DOHH2 (cell line): ENCODE measurements around the gene PGAM2.

Source experiments
- H3F3A ChIP-seq: fragments of 200-600 bp; sonication (generic), shearing (Covaris generic); 2 replicates; pipeline ENCODE4 v1.6.0; 2016; ENCODE audit warnings: antibody characterized with exemption, mild to moderate bottlenecking; ENCODE audit not compliant: control insufficient read depth, insufficient read depth
- H3K27ac ChIP-seq: fragments of 200-600 bp; sonication (generic); 2 replicates; pipeline ENCODE4 v1.5.1; 2014; ENCODE audit warnings: low read depth, mild to moderate bottlenecking, low read length, moderate library complexity
- H3K27me3 ChIP-seq: fragments of 200-600 bp; sonication (generic); 2 replicates; pipeline ENCODE4 v1.6.1; 2014; ENCODE audit warnings: mild to moderate bottlenecking, low read length, mixed read lengths; ENCODE audit not compliant: control insufficient read depth
- H3K36me3 ChIP-seq: fragments of 200-600 bp; sonication (generic); 2 replicates; pipeline ENCODE4 v1.6.1; 2014; ENCODE audit warnings: mild to moderate bottlenecking, low read length, moderate library complexity, mixed read lengths; ENCODE audit not compliant: control insufficient read depth
- H3K4me1 ChIP-seq: fragments of 200-600 bp; sonication (generic); 2 replicates; pipeline ENCODE4 v1.6.1; 2014; ENCODE audit warnings: mild to moderate bottlenecking, low read length, mixed read lengths; ENCODE audit not compliant: control insufficient read depth
- H3K4me2 ChIP-seq: fragments of 200-600 bp; sonication (generic); 2 replicates; pipeline ENCODE4 v1.6.0; 2014; ENCODE audit warnings: mild to moderate bottlenecking, low read length, moderate library complexity
- H3K4me3 ChIP-seq: fragments of 200-600 bp; sonication (generic); 2 replicates; pipeline ENCODE4 v1.5.1; 2014; ENCODE audit warnings: mild to moderate bottlenecking, low read length, mixed read lengths
- H3K79me2 ChIP-seq: fragments of 200-600 bp; sonication (generic); 2 replicates; pipeline ENCODE4 v1.6.1; 2014; ENCODE audit warnings: mild to moderate bottlenecking, low read length, mixed read lengths; ENCODE audit not compliant: control insufficient read depth
- H3K9me2 ChIP-seq: fragments of 200-600 bp; sonication (generic); replicated peaks from 2 replicates; pipeline ENCODE4 v1.6.1; 2014; ENCODE audit warnings: mild to moderate bottlenecking, low read length, mixed read lengths; ENCODE audit not compliant: control insufficient read depth
- H3K9me3 ChIP-seq: fragments of 200-600 bp; sonication (generic); 2 replicates; pipeline ENCODE4 v1.6.1; 2014; ENCODE audit warnings: antibody characterized with exemption, low read length, mixed read lengths; ENCODE audit not compliant: control insufficient read depth, insufficient read depth
- H4K20me1 ChIP-seq: fragments of 200-600 bp; sonication (generic); 2 replicates; pipeline ENCODE4 v1.6.0; 2014; ENCODE audit warnings: low read depth, mild to moderate bottlenecking, antibody characterized with exemption, low read length, moderate library complexity; ENCODE audit not compliant: control insufficient read depth, insufficient read depth
- EZH2phosphoT487 ChIP-seq: fragments of 200-600 bp; sonication (generic); IDR thresholded peaks from 2 replicates; pipeline ENCODE4 v1.6.1; 2017; ENCODE audit warnings: borderline replicate concordance, mild to moderate bottlenecking, antibody characterized with exemption, low read length, moderate library complexity, mixed read lengths
- TF ChIP-seq, protein P1 (sequence below): fragments of 200-600 bp; sonication (generic); IDR thresholded peaks from one replicate; pipeline ENCODE4 v1.5.1; 2014; ENCODE audit warnings: antibody characterized with exemption, mild to moderate bottlenecking, low read depth, low read length; ENCODE audit not compliant: poor library complexity, severe bottlenecking

Gene PGAM2

DNA sequence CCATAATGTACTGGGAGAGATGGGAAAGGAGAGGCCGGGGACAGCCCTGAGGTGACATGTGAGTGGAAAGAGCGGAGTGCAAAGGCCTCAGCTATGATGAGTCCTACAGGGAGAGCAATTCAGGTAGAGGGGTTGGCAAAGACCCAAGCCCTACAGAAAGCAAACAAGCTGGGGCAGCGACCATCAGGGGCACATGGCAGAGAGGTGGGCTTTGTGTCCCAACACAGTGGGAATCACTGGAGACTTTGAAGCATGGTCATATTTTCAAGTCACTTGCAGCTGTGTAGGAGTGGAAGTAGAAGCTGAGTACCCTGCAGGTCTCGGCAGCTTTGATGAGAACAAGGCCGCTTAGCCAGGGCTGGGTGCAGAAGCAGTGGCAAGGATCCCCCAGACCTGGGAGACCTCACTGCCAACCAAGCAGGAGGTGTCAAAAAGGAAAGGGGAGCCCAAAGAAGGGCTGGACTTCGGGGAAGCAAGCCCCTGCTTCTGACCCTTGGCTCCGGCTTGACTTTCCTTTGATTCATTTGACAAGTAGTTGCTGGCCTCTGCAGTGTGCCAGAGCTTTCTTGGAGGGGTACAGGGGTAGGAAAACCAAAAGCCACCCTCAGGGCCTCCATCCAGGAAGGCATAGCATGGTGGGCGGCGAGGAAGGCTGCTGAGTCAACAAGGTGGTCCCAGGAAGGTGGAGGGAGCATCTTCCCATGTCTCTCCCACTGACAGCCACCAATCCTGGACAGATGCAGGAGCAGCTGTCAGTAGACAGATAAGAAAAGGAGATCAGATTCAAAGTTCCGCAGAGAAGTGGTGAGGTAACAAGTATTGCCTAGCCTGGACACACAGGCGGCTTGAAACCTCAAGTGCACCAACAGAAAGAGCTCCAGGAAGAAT lies 1.9 kb upstream of the PGAM2 start:
- Histone ChIP-seq H3F3A (peaks cover 17% of the 10 kb centered on the region), H3K27ac (no peak overlapping the region)

DNA sequence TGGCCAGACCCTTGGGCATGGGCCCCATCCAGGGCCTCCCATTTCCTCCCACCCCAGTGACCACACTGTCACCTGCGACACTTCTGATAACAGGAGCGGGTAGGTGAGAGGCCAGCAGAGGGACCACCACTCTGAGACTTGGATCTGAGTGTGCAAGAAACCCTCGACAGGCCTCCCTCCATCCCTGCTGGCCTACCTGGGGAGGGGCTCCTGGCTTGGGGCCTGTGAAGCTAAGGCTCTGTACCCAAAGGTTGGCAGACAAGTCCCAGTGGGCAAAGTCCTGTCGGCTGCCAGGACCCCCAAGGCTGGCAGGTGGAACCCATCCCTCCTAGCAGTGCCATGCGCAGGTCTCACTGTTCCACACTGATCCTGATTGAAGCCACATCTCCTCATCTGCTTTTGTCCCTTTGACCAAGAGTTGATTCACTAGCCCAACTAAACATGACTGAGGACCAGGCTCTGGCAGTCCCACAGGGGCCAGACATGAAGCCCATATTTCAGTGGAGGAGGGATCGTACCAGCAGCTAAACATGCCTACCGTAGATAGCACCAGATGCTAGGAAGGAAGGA lies 1.2 kb upstream of the PGAM2 start:
- Histone ChIP-seq H3K4me1 (peaks cover 18% of the 10 kb centered on the region), H3K9me3 (no peaks in the 10 kb centered on the region), H4K20me1 (0 out of 2 replicates have a peak, but pooled peaks cover 6% of the 10 kb centered on the region), H3K79me2 (no peaks in the 10 kb centered on the region), H3K27ac (no peak overlapping the region), H3K9me2 (no peaks in the 10 kb centered on the region), H3K36me3 (peaks cover 9% of the 10 kb centered on the region), H3K4me2 (no peak overlapping the region), H3F3A (peaks cover 17% of the 10 kb centered on the region), H3K4me3 (no peak overlapping the region), H3K27me3 (peaks cover 41% of the 10 kb centered on the region)
- TF ChIP-seq EZH2phosphoT487: no peak
- TF ChIP-seq, protein P1, sequence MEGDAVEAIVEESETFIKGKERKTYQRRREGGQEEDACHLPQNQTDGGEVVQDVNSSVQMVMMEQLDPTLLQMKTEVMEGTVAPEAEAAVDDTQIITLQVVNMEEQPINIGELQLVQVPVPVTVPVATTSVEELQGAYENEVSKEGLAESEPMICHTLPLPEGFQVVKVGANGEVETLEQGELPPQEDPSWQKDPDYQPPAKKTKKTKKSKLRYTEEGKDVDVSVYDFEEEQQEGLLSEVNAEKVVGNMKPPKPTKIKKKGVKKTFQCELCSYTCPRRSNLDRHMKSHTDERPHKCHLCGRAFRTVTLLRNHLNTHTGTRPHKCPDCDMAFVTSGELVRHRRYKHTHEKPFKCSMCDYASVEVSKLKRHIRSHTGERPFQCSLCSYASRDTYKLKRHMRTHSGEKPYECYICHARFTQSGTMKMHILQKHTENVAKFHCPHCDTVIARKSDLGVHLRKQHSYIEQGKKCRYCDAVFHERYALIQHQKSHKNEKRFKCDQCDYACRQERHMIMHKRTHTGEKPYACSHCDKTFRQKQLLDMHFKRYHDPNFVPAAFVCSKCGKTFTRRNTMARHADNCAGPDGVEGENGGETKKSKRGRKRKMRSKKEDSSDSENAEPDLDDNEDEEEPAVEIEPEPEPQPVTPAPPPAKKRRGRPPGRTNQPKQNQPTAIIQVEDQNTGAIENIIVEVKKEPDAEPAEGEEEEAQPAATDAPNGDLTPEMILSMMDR: no peak

More for the DNA sequence above, 1.9 kb upstream of the PGAM2 start:
- H3K9me3 ChIP-seq: no peaks in the 10 kb centered on the region
- no peaks in the 10 kb centered on the region for H3K9me2 ChIP-seq
- no peaks in the 10 kb centered on the region for H3K79me2 ChIP-seq
- H3K27me3 ChIP-seq: peaks cover 41% of the 10 kb centered on the region
- H3K4me3 ChIP-seq: no peak overlapping the region
- H3K4me1 ChIP-seq: peaks cover 18% of the 10 kb centered on the region
- peaks cover 8% of the 10 kb centered on the region for H3K36me3 ChIP-seq
- TF ChIP-seq, protein P1: no peak
- no peak for TF ChIP-seq EZH2phosphoT487
- H4K20me1 ChIP-seq: 0 out of 2 replicates have a peak, but pooled peaks cover 6% of the 10 kb centered on the region
- no peak overlapping the region for H3K4me2 ChIP-seq

DNA sequence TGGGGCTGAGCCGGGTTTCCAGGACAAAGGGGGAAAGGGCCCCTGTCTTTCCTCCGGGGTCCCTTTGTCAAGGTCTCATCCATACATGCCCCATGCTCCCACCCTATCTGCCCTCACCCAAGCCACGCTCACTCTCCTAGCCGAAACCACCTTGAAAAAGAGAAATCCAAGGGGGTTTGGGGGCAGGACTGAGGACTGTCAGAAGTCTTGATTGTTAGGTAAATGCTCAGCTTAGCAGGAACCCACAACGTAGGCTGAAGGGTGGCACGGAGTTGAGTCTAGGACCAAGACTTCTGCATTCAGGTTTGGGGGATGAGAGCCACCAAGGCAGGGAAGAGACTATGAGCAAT lies 719 bp upstream of the PGAM2 start:
- Histone ChIP-seq H3K4me3 (no peak overlapping the region), H4K20me1 (0 out of 2 replicates have a peak, but pooled peaks cover 6% of the 10 kb centered on the region), H3K36me3 (peaks cover 14% of the 10 kb centered on the region), H3F3A (peaks cover 17% of the 10 kb centered on the region), H3K79me2 (no peaks in the 10 kb centered on the region), H3K4me2 (no peak overlapping the region), H3K27ac (no peak overlapping the region), H3K9me3 (no peaks in the 10 kb centered on the region), H3K27me3 (peaks cover 41% of the 10 kb centered on the region), H3K4me1 (peaks cover 18% of the 10 kb centered on the region), H3K9me2 (no peaks in the 10 kb centered on the region)
- TF ChIP-seq, protein P1: no peak
- TF ChIP-seq EZH2phosphoT487: no peak
